H9 (cell line): ENCODE measurements around the gene WDR12. TPM values are rescaled to one million over a fixed set of nuclear protein-coding genes. Genes with fewer than 3 reads are reported as not detected.

ENCODE experiments used
- DNase-seq: peaks from one replicate; pipeline ENCODE4 v3.0.0-alpha.2; 2017
- H2AFZ ChIP-seq: one replicate; pipeline ENCODE4 v1.6.1; 2013; ENCODE audit warnings: mild to moderate bottlenecking, low read length, control low read depth, moderate library complexity
- H2AK5ac ChIP-seq: 2 replicates; pipeline ENCODE4 v1.6.1; 2013; ENCODE audit warnings: low read length, control low read depth, mixed read lengths; ENCODE audit not compliant: insufficient read length
- H2BK120ac ChIP-seq: one replicate; pipeline ENCODE4 v1.6.1; 2013; ENCODE audit warnings: low read depth, mild to moderate bottlenecking, low read length, control low read depth, inconsistent platforms; ENCODE audit not compliant: poor library complexity, severe bottlenecking
- H2BK12ac ChIP-seq: 2 replicates; pipeline ENCODE4 v1.6.1; 2013; ENCODE audit warnings: low read length, control low read depth, mixed read lengths, low read depth; ENCODE audit not compliant: insufficient read length
- H2BK15ac ChIP-seq: 2 replicates; pipeline ENCODE4 v1.6.1; 2013; ENCODE audit warnings: low read depth, low read length, control low read depth
- H2BK20ac ChIP-seq: one replicate; pipeline ENCODE4 v1.6.1; 2013; ENCODE audit warnings: low read depth, mild to moderate bottlenecking, low read length, control low read depth, inconsistent platforms; ENCODE audit not compliant: poor library complexity, severe bottlenecking
- H2BK5ac ChIP-seq: 2 replicates; pipeline ENCODE4 v1.6.1; 2013; ENCODE audit warnings: low read length, control low read depth, mixed read lengths; ENCODE audit not compliant: insufficient read length
- H3K14ac ChIP-seq: 2 replicates; pipeline ENCODE4 v1.6.1; 2013; ENCODE audit warnings: low read length, control low read depth; ENCODE audit not compliant: insufficient read depth
- H3K18ac ChIP-seq: 2 replicates; pipeline ENCODE4 v1.6.1; 2013; ENCODE audit warnings: low read depth, mild to moderate bottlenecking, mixed read lengths, low read length, control low read depth; ENCODE audit not compliant: insufficient read length
- H3K23ac ChIP-seq: 2 replicates; pipeline ENCODE4 v1.6.1; 2013; ENCODE audit warnings: low read length, control low read depth, mixed read lengths, low read depth; ENCODE audit not compliant: insufficient read length
- H3K23me2 ChIP-seq: 2 replicates; pipeline ENCODE4 v1.6.1; 2013; ENCODE audit warnings: low read depth, mild to moderate bottlenecking, mixed read lengths, low read length, control low read depth; ENCODE audit not compliant: insufficient read length, poor library complexity, severe bottlenecking
- H3K27ac ChIP-seq: 2 replicates; pipeline ENCODE4 v1.5.1; 2013; ENCODE audit warnings: low read length, control low read depth, mixed read lengths, low read depth; ENCODE audit not compliant: insufficient read length
- H3K27me3 ChIP-seq: 2 replicates; pipeline ENCODE4 v1.6.1; 2013; ENCODE audit warnings: low read length, control low read depth, inconsistent platforms; ENCODE audit not compliant: insufficient read depth
- H3K4ac ChIP-seq: 2 replicates; pipeline ENCODE4 v1.6.1; 2013; ENCODE audit warnings: low read depth, mild to moderate bottlenecking, control low read depth, inconsistent platforms, low read length, moderate library complexity
- H3K4me1 ChIP-seq: 2 replicates; pipeline ENCODE4 v1.6.1; 2013; ENCODE audit warnings: low read length, control low read depth, inconsistent platforms; ENCODE audit not compliant: insufficient read depth
- H3K4me2 ChIP-seq: 2 replicates; pipeline ENCODE4 v1.6.1; 2013; ENCODE audit warnings: low read length, control low read depth, mixed read lengths; ENCODE audit not compliant: insufficient read length, insufficient read depth
- H3K56ac ChIP-seq: 2 replicates; pipeline ENCODE4 v1.6.1; 2013; ENCODE audit warnings: low read depth, mild to moderate bottlenecking, mixed read lengths, low read length, control low read depth; ENCODE audit not compliant: insufficient read length
- H3K79me1 ChIP-seq: 2 replicates; pipeline ENCODE4 v1.6.1; 2013; ENCODE audit warnings: low read depth, mild to moderate bottlenecking, moderate library complexity, low read length, control low read depth, inconsistent platforms; ENCODE audit not compliant: insufficient read depth, poor library complexity, severe bottlenecking
- H3K79me2 ChIP-seq: 2 replicates; pipeline ENCODE4 v1.6.1; 2013; ENCODE audit warnings: low read length, control low read depth, inconsistent platforms; ENCODE audit not compliant: insufficient read depth
- H3K9ac ChIP-seq: 2 replicates; pipeline ENCODE4 v1.6.1; 2013; ENCODE audit warnings: low read length, control low read depth, mixed read lengths; ENCODE audit not compliant: insufficient read length; ENCODE audit errors: extremely low read depth
- H3K9me3 ChIP-seq: one replicate; pipeline ENCODE4 v1.6.1; 2013; ENCODE audit warnings: low read depth, low read length, inconsistent platforms; ENCODE audit not compliant: control insufficient read depth
- H3T11ph ChIP-seq: one replicate; pipeline ENCODE4 v1.6.1; 2013; ENCODE audit warnings: mild to moderate bottlenecking, low read length, control low read depth, inconsistent platforms
- H4K20me1 ChIP-seq: one replicate; pipeline ENCODE4 v1.6.1; 2013; ENCODE audit not compliant: control insufficient read depth, insufficient read length, insufficient read depth
- H4K5ac ChIP-seq: 2 replicates; pipeline ENCODE4 v1.6.1; 2013; ENCODE audit warnings: low read depth, mild to moderate bottlenecking, mixed read lengths, low read length, control low read depth; ENCODE audit not compliant: insufficient read length
- H4K8ac ChIP-seq: replicated peaks from 2 replicates; pipeline ENCODE4 v1.6.1; 2013; ENCODE audit warnings: low read length, control low read depth, mixed read lengths, low read depth; ENCODE audit not compliant: insufficient read length
- H4K91ac ChIP-seq: 2 replicates; pipeline ENCODE4 v1.6.1; 2013; ENCODE audit warnings: low read depth, mild to moderate bottlenecking, moderate library complexity, mixed read lengths, low read length, control low read depth; ENCODE audit not compliant: insufficient read length
- H3K27ac Mint-ChIP-seq, 3 experiments: 2 replicates in 2 of 3; 3 replicates in 1 of 3; pipeline ENCODE4 v1.8.0; 2020 to 2021; ENCODE audit warnings: mixed read lengths in 3 of 3, mild to moderate bottlenecking in 1 of 3, moderate library complexity in 1 of 3
- H3K27me3 Mint-ChIP-seq: 2 replicates; pipeline ENCODE4 v1.8.0; 2021; ENCODE audit warnings: low read depth, mild to moderate bottlenecking, moderate library complexity, mixed read lengths
- H3K36me3 Mint-ChIP-seq, 3 experiments: 2 replicates in 2 of 3; 3 replicates in 1 of 3; pipeline ENCODE4 v1.8.0; 2020 to 2021; ENCODE audit warnings: low read depth in 3 of 3, mixed read lengths in 3 of 3; ENCODE audit not compliant: insufficient read depth in 1 of 3
- H3K4me1 Mint-ChIP-seq, 2 experiments: 2 replicates each; pipeline ENCODE4 v1.8.0; 2020; ENCODE audit warnings: mixed read lengths in 2 of 2
- H3K4me3 Mint-ChIP-seq, 2 experiments: 2 replicates in 1 of 2; 3 replicates in 1 of 2; pipeline ENCODE4 v1.8.0; 2020 to 2021; ENCODE audit warnings: mild to moderate bottlenecking in 2 of 2, mixed read lengths in 2 of 2, moderate library complexity in 1 of 2
- H3K9me3 Mint-ChIP-seq, 2 experiments: 2 replicates in 1 of 2; 3 replicates in 1 of 2; pipeline ENCODE4 v1.8.0; 2020; ENCODE audit warnings: mild to moderate bottlenecking in 2 of 2, mixed read lengths in 2 of 2, moderate library complexity in 1 of 2
- WGBS: extraction: QIAGEN DNeasy Blood & Tissue Kit; methylation state at CpG from one replicate; pipeline ENCODE4 v1.1.7; 2013; ENCODE audit warnings: missing lambda C conversion rate, low lambda C conversion rate, mixed read lengths; ENCODE audit not compliant: insufficient read length; ENCODE audit errors: extremely low coverage; 5-methylcytosine and 5-hydroxymethylcytosine counted together
- total RNA-seq: library from RNA; stranded (reverse); gene quantifications from 2 replicates; pipeline ENCODE4 v1.2.1, GENCODE V29; 2021
- TF ChIP-seq, protein P1 (sequence below): fragments of 200-600 bp; sonication (generic); conservative IDR thresholded peaks from 3 replicates; pipeline ENCODE4 v1.8.0; 2021; ENCODE audit warnings: antibody characterized with exemption, mild to moderate bottlenecking

WDR12 gene
- total RNA-seq, 1 experiment from 2014 or later = 129 TPM

DNA sequence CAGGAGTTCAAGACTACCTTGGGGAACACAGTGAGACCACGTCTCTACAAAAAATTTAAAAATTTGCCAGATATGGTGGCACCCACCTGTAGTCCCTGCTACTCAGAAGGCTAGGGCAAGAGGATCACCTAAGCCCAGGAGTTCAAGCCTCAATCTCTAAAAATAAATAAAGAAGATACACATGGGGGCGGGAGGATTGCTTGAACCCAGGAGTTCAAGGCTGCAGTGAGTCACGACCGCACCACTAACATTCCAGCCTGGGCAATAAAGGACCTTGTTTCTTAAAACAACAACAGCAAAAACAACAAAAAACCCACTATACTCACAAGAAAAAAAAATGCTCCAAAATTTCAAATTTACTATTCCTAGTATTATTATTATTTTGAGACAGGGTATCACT is 29.9 kb downstream of the WDR12 start:
- Histone ChIP-seq H3K79me2 (no peaks in the 10 kb centered on the region), H2BK5ac (no peak overlapping the region), H3K14ac (no peak overlapping the region), H3K56ac (no peak overlapping the region), H3T11ph (no peak overlapping the region), H3K9ac (no peak overlapping the region), H2BK120ac (no peak overlapping the region), H4K91ac (no peak overlapping the region), H2AK5ac (no peak overlapping the region), H3K4me2 (no peak overlapping the region), H3K27ac (no peak overlapping the region), H3K23ac (no peak overlapping the region), H4K20me1 (no peaks in the 10 kb centered on the region), H3K4ac (no peak overlapping the region), H2BK20ac (no peak overlapping the region), H3K27me3 (no peaks in the 10 kb centered on the region), H2BK15ac (no peak overlapping the region), H2AFZ (no peak overlapping the region), H3K9me3 (no peaks in the 10 kb centered on the region), H3K79me1 (no peaks in the 10 kb centered on the region), H3K18ac (no peak overlapping the region), H4K5ac (no peak overlapping the region), H3K23me2 (peaks cover 2% of the 10 kb centered on the region), H2BK12ac (no peak overlapping the region), H3K4me1 (no peaks in the 10 kb centered on the region), H4K8ac (no peak overlapping the region)
- H3K9me3 Mint-ChIP-seq = no peaks in the 10 kb centered on the region
- TF ChIP-seq, protein P1, sequence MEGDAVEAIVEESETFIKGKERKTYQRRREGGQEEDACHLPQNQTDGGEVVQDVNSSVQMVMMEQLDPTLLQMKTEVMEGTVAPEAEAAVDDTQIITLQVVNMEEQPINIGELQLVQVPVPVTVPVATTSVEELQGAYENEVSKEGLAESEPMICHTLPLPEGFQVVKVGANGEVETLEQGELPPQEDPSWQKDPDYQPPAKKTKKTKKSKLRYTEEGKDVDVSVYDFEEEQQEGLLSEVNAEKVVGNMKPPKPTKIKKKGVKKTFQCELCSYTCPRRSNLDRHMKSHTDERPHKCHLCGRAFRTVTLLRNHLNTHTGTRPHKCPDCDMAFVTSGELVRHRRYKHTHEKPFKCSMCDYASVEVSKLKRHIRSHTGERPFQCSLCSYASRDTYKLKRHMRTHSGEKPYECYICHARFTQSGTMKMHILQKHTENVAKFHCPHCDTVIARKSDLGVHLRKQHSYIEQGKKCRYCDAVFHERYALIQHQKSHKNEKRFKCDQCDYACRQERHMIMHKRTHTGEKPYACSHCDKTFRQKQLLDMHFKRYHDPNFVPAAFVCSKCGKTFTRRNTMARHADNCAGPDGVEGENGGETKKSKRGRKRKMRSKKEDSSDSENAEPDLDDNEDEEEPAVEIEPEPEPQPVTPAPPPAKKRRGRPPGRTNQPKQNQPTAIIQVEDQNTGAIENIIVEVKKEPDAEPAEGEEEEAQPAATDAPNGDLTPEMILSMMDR = no peak
- no peaks in the 10 kb centered on the region for H3K4me1 Mint-ChIP-seq
- no peak overlapping the region for H3K4me3 Mint-ChIP-seq
- no peaks in the 10 kb centered on the region for H3K27me3 Mint-ChIP-seq
- no CpG with 5 or more reads among the region's 4 CpGs for WGBS
- H3K27ac Mint-ChIP-seq = no peak overlapping the region
- DNase-seq = no peak
- peaks cover 35 to 62% (median 45%) of the 10 kb centered on the region in 3 experiments for H3K36me3 Mint-ChIP-seq
